Kidney tubule cell (primary cell): Measurements from ENCODE around the gene LAMA5.

Source experiments
- DNase-seq: peaks from one replicate; pipeline ENCODE4 v3.0.0-alpha.2; 2018; ENCODE audit warnings: low spot score

The LAMA5 gene

DNA sequence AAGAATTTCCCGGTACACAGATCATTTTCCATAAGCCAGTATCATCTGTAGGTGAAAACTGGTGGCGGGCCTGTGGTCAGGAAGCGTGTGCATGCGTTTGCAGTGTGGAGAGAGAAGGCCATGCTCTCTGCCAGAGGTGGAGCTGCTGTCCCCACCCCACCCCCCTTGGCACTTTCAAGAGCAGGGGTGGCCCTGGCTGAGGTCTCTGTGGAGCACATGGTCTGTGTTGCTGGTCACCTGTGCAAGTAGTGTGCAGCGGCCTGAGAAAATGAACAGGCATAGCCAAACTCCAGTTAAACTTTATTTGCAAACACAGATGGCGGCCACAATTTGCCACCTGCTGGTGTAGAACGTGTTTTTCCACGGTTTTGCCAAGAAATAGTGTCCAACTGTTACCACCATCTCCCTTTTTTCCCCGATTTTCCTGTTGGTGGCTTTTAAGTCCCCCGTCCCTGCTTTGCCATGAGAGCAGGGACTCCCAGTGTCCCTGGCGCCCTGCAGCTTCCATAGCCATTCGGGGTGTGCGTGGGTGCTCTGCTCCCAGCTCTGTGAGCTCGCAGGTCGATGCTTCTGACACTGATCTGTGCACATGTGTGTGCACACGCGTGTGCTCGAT, 61.9 kb downstream of the LAMA5 start:
- peak; percentile 46 for DNase-seq

DNA sequence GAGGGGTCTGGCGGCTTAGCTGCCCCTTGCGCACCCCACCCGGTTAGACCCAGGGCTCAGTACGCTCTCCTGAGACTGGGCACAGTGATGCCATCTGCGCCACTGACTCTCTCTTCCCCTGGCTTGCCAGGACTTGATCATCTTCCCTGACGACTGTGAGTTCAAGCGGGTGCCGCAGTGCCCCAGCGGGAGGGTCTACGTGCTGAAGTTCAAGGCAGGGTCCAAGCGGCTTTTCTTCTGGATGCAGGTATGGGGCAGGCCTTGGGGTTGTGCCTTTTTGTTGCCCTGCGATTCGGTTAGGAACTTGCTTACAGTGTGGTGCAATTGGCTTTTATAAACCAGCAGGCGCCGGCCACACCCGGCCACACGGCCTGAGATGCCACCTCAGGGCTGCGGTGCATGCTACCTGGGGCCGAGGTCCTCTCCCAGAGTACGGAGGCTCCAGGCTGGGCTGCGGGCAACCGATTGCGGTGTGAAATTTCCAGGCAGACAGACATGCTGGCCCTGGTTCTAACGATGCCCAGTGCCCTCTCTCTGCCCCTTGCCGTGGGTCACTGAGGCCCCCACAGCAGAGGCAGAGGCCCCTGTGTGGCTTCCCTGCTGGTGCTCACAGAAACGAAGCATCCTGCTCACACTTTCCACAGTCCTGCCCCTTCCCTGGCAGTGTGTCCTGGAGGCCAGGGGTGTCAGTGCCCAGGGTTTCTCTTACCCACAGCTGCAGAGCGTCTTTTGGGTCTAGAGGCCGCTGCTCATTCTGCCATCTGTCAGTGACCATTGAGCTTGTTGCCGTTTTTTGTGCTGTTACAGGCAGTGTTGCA, 62.6 kb downstream of the LAMA5 start:
- no peak for DNase-seq

DNA sequence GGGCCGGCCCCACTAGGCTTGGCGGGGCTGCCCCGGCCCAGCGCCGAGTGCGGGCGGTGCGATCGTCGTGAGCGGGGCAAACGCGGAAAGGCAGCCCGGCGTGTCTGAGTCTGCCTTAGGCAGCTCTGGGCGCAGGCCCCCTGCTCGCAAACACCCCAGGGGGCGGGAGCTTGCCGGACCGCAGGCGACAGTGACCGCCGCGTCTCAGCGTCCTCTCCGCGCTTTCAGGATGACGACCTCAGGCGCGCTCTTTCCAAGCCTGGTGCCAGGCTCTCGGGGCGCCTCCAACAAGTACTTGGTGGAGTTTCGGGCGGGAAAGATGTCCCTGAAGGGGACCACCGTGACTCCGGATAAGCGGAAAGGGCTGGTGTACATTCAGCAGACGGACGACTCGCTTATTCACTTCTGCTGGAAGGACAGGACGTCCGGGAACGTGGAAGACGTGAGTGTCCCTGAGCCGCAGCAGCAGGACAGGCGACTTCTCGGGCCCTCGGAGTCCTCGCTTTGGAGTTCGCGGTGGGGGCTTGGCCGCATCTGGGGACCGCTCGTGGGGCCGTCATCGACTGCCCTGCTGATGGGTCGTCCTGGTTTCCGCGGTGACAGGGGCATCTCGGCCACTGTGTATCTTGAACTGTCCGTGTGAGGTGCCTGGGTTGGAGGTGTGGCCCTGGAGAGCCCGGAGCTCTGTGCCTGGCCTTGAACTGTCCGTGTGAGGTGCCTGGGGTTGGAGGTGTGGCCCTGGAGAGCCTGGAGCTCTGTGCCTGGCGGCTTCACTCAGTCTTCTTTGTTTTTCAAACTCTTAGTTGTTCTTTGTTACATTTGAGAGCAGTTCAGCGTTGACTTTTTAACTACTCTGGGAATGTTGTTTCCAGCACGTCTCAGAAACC, 63.5 kb downstream of the LAMA5 start:
- peak; percentile 50 for DNase-seq

DNA sequence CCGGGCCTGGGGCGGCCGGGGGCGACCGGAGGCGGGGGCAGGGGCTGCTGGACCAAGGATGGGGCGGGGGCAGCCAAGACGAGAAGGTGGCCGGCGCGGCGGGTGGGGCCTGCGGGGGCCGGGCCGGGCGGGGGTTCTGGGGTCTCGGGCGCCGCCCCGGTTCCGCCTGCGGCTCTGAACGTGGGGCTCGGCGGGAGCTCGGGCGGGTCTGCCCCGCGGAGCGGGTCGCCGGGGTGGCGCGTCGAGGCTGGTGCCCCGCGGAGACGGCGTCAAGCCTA, 64.1 kb downstream of the LAMA5 start:
- DNase-seq: no peak

DNA sequence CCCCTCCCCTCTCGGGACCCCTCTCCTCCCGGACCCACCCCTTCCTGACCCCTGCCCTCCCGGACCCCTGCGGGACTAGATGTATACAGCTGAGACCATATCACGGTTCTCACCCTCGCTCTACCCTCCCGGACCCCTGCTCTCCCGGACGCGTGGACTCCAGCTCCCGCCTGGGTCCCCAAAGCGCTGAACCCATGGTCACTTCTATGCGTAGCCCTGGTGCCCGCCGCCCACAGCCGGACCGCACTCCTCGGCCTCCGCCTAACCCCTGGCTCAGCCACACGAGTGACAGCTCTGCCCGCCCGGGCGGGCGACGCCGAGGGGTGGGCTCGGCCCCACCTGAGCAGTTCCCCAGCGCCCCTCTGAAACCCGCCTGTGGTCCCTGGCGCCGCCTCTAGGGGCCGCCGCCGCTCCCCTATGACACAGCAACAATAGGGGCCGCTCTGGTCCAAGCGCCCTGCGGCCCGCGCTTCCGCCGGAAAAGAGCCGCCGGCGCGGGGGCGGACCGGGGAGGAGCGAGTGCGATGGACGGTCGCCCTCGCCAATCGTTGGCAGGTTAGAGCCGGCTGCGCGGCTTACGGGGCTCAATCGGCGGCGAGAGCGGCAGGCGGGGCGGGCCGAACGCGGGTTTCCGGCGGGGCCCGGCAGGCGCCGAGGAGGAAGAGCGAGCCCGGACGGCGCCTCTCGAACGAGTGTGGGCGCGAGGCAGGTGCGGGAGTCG, 64.6 kb downstream of the LAMA5 start, which contains the start of gene ADRM1:
Gene ADRM1 (plus strand): TSS at position 657 of the 721 bp plus-strand sequence. CDS start 572 bp downstream, outside the sequence.
- peak; percentile 97 for DNase-seq

DNA sequence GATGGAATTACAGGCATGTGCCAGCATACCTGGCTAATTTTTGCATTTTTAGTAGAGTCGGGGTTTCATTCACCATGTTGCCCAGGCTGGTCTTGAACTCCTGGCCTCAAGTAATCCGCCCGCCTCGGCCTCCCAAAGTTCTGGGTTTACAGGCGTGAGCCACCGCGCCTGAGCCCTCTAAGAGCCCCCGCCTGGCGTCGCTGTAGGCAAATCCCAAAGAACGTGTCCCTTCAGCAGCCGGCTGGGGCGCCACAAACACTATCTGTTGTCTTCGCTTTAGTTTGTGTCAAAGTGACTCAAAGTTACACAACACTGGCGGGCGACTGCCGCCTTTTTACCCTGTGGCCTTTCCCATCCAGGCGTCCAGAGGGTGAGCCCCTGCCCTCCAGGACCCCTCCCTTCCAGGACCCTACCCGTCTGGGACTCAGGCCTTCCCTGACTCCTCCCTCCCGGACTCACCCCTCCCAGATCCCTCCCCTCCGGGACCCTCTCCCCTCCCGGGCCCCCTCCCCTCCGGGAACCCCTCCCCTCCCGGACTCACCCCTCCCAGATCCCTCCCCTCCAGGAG, 65.3 kb downstream of the LAMA5 start:
- DNase-seq: peak; percentile 95

DNA sequence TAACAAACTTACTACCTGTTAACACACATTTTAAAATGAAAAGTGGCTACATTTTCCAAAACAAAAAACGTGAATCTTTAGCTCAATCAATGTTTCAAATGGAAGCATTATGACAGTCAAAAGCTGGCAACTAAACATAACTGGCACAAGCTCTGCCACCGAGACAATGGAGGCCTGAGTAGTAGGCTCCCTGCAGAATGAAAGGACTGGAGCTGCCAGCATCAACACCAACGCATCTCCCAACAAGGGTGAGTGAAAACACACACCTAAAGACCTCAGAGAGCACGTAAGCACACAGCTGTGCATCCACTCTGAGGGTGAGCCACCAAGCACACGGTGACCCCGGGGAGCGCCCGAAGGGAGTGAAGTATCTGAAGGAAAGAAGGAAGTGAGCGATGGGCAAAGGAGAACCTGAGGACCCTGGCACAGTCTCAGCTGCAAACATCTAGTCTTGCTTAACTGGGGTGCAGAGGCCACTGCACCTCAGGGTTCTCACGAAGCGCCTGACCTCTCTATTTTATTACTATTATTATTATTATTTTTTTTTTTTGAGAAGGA, 65.9 kb downstream of the LAMA5 start:
- no peak for DNase-seq

DNA sequence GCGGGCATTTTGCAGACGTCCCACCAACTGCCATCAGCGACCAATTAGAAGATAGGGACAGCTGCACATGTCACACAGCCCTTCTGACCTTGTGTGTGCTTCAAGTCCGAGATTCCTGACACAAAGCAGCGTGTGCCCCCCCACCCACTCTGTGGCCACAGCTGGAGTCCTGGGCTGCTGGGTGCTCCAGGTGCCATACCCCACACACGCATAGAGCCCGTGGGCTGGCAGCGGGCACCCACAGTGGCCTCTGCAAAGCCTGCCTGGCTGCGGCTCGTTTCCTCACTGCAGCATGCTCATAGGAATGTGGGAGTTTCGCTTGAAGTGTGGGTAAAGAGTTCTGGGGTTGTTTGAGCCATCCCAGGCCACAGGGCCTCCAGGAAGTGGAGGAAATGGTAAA, 66.8 kb downstream of the LAMA5 start:
- no peak for DNase-seq

DNA sequence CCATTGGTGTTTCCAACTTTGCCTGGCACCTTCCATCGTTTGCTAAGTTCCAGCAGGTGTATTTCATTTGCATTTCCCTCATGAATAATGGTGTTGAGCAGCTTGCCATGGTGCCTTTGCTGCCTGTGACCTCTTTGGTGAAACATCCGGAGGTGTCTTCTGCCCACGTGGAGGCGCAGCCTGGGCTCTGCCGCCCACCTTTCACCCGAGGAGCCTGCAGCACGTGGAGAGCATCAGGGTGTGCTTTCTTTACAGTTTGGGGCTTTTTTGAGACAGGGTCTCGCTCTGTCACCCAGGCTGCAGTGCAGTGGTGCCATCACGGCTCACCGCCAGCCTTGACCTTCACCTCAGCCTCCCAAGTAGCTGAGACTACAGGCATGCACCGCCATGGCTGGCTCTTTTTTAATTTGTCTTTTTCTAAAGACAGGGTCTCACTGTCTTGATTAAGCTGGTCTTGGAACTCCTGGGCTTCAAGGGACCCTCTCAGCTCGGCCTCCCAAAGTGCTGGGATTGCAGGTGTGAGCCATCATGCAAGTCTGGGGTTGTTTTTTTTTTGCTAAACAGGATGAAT, 67.4 kb downstream of the LAMA5 start:
- DNase-seq: no peak

DNA sequence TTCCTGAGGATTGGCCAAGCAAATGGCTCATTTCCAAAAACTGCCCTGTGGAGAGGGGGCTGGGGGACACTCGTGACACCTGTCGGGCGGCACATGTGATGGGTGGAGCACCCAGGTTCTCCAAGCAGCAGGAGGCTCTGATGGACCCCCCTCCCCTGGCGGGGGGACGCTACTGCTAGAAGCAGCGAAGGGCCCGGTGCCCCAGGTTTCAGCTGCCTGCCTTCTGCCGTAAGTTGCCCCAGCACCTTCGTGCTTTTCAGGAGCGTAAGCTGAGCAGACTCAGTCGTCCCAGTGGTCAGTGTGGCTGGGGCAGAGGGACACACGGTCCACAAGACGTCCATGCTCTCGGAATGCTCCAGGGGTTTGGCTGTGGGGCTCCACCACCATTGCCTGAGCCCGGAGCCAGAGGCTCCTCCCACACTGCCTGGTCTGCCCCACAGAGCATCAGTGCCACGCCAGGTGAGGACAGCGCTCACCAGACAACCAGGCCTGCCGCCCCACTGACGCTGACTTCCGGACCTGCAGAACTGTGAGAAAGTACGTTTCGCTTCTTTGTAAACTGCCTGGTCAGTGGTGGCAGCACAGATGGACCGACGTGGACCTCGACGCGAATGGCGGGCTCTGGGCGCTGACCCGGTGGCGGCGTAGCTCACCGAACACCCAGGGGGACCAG, 68.4 kb downstream of the LAMA5 start:
- no peak for DNase-seq

DNA sequence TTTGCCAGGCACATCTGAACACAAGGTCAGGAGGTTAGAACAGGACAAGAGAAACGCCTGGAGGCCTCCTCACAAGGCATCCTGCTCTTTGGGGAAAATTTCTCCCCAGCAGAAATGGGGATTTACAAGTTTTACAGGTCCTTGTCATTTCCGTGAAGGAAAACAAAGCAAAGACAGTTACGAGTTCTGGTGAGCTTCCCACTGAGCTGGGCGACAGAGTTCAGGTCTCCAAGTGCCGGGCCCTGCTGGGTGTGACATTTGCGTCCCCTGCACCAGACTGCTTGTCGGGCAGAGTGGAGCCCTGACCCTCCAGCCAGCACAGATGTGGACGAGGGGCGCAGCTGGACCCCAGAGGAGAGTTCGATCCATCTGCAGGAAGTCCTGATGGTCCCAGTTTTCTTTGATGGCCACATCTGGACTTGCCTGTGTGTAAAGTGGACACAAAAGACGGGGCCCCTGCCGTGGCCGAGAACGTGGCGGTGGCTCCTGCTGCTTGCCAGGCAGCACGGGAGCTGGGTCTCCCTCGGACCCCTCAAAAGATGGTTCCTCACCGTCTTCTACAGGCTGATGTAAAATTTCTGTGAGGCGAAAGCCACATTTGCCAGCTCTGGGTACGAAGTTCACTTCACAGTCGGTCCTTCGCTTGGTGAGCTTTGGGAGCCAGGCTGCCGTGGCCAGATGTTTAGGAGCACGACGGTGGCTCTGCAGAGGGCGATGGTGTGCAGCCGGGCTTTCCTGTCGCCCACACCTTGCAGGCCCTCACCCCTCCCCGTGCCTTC, 69.5 kb downstream of the LAMA5 start:
- DNase-seq: no peak

DNA sequence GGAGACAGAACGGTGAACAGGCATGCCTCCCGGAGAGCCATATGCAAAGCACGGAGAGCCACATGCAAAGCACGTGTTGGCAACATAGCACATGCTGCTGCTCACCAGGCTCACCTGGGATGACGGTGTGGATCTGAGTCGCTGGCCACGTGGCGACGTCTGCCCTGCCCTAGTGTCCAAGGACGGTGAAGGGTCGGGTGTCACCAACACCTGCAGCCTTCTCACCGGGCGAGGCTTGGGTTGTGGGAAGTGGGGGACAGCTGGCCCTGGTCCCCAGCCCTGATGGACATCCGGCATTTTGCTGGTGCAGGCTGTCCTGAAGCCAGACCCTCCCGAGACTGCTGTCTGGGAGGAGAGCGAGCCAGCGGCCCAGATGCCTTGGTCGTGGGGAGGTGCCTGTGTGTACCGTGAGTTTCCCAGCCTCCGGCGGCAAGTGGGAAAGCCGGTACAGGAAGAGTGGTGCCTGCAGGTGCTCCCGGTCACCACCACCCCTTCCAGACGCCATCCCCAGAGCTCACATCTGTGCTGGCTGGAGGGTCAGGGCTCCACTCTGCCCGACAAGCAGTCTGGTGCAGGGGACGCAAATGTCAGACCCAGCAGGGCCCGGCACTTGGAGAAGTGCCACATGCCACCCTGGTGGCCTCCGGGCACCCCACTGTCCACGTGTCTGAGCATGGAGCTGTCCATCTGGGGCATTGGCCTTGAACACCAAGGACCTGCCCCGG, 70.2 kb downstream of the LAMA5 start:
- no peak for DNase-seq

DNA sequence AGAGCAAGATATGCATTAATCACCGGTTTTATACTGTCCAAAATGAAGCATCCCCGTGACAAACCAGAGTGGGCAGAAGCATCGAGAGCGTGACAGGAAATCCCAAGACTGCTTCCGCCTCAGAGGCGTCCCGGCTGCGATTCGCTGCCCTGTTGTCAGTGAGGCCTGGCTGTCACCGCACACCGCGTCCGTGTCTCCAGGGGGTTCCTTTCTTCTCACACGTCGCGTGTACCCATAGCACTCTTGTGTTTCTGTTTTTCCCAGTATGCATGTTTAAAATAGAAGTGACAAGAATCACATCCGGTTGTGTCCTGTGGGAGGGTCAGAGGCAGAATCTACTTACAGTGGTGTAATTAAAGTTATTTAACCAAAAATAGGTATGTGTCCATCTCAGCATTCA, 72.6 kb downstream of the LAMA5 start:
- DNase-seq: no peak

DNA sequence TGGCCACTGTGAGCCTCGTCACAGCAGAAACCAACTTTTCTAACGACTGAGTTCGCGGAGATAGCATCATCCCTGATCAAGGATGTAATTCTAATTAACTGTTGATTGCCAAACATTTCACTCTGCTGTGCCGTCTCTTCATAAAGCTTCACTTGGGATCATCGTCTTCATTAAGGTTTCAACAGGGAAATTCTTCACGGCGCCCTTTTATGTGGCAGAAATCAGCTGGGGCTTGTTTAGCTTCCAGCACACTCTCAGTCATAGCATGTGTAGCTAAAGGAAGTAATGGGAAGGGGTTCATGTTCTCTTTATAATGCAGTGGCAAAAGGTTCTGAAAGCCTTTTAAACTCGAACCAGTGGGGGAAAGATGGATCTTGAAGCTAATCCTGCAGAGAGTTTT, 73.2 kb downstream of the LAMA5 start:
- DNase-seq: no peak

DNA sequence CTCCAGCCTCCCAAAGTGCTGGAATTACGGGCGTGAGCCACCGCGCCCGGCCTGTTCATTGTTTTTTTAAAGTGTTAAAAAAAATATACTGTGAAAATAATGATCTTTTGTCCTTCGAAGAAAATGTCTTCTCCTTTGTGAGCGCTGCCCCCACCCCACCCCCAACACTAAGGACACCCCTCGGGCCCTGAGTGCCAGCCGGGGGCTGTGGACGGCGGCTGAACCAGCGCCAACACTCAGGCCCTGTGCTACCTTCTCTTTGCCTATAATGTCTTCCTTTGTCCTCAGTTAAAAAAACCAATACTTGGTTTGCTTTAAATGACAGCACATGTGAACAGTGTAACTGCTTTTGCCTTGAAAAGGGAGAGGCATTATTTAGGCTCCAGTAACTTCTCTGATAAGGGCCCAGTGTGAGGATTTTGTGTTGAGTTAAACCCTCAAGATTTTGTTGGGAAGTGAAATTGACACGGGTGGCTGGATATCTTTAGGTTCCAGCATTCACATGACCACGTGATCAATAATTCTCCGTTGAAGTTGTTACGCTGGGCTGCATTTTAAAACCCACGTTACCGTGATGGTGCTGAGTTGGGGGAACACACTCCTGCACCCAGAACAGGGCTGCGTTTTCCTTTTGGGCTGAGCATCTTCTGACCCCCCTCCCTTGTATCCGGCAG, 73.9 kb downstream of the LAMA5 start:
- DNase-seq: no peak

DNA sequence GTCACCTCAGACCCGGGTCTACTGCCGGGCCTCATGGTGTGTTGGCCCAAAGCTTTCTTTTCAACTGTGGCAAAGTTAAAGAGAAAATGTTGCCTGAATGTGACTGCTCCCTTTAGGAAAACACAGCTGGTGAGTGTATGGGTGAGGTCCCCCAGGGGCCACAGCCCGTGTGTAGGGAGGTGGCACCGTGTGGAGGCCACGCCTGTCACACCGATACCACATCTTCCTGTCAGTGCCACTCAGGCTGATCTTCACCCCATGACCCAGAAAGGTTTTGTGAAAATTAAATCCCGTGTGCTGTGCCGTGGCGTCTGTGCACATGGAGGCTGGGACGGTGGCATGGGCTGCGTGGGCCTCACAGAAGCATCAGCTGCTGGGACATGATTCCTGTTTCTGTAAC, 75.0 kb downstream of the LAMA5 start:
- DNase-seq: no peak

DNA sequence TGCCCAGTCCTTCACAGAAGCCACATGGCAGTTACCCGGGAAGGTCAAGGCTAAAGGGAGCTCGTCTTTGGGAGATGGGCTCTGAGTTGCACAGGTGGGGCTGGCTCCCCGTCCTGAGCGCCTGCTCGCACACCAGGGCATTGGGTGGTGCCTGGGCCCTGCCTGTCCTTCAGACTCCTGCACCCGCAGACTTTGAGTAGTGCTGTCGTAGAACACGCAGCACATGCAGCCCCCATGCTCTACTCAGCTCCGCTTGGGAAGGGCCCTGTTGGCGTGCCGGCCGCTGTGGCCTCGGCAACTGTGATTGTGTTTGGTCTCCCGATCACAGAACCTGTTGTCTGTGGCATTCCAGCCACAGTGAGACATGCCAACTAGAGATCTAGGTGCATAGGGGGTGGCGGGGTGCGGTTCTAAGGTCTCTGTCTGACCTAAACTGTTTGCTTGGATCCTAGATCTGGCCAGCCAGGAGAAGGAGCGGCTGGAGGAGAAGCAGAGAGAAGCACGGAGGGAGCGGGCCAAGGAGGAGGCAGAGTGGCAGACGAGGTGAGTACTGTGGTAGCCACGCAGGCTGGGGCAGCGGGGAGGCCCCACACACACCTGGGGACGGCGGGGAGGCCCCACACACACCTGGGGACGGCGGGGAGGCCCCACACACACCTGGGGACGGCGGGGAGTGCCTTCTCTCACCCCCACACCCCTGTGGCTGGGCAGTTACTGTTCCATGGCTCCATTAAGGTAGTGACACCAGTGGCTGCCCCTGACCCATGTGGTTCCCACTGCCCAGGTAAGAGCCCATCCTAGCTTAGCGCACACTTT, 75.7 kb downstream of the LAMA5 start:
- no peak for DNase-seq

DNA sequence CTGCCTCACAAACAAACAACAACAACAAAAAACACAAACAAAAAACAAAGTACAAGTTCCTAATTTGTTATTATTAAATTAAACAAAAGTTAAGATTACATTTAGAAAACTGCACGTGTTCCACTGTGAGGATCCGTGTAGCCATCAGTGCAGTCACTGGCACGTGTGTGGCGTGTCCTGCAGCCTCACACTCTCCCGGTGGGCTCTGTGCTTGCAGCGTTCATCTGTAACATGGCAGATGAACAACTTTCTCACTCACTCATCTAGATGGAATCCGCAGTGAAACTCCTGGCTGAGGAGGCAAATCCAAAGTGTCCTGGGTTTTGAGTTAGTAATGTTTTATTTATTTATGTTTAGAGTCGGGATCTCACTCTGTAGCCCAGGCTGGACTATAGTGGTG, 77.2 kb downstream of the LAMA5 start:
- no peak for DNase-seq
